GM12865 (cell line): Measurements from ENCODE around the gene PRKCH.

Source experiments
- DNase-seq: peaks from one replicate; pipeline ENCODE4 v3.0.0; 2010; ENCODE audit warnings: low read depth
- H3K4me3 ChIP-seq: 2 replicates; pipeline ENCODE4 v1.5.1; 2011; ENCODE audit warnings: mild to moderate bottlenecking, low read depth, low read length, control low read depth
- TF ChIP-seq, protein P1 (sequence below): IDR thresholded peaks from 2 replicates; pipeline ENCODE4 v1.5.1; 2011; ENCODE audit warnings: low read length, control low read depth, low read depth, inconsistent platforms; ENCODE audit not compliant: insufficient read depth; ENCODE audit errors: missing control alignments

The PRKCH gene

GRCh38 chr14:61392297-61392696 lies 70.9 kb downstream of the PRKCH start:
- H3K4me3 ChIP-seq = no peak overlapping the region
- no peak for DNase-seq
- TF ChIP-seq, protein P1, sequence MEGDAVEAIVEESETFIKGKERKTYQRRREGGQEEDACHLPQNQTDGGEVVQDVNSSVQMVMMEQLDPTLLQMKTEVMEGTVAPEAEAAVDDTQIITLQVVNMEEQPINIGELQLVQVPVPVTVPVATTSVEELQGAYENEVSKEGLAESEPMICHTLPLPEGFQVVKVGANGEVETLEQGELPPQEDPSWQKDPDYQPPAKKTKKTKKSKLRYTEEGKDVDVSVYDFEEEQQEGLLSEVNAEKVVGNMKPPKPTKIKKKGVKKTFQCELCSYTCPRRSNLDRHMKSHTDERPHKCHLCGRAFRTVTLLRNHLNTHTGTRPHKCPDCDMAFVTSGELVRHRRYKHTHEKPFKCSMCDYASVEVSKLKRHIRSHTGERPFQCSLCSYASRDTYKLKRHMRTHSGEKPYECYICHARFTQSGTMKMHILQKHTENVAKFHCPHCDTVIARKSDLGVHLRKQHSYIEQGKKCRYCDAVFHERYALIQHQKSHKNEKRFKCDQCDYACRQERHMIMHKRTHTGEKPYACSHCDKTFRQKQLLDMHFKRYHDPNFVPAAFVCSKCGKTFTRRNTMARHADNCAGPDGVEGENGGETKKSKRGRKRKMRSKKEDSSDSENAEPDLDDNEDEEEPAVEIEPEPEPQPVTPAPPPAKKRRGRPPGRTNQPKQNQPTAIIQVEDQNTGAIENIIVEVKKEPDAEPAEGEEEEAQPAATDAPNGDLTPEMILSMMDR = no peak

GRCh38 chr14:61394542-61394941 lies 73.2 kb downstream of the PRKCH start:
- TF ChIP-seq, protein P1 = no peak
- DNase-seq = no peak
- no peak overlapping the region for H3K4me3 ChIP-seq

DNA sequence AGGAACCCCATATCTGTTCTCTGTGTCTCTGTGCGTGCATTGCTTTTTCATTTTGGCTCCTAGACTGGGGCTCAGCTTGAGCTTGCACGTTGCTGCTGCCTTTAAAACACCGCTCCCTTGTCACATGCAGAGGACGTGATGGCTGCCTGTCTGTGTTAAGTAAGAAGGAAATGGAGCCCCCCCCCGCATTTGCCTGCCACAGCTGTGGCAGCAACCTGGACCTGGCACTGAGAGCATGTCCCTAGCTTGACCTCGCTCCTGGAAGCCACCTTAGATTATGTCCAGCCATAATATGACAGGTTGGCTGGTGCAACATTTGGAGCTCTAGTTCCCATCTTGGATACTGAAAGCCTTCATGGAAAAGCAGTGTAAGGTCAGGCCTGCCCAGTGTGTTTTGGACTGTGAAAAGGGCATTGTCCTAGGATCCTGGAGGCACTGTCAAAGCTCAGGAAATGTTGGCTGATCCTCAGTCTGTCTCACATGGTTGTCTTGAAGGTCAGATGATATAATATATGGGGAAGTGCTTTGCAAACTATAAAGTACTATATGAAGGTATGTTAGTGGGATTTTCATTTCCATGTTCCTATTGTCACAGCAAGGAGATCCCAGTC lies 73.8 kb downstream of the PRKCH start:
- no peak for DNase-seq
- no peak overlapping the region for H3K4me3 ChIP-seq
- TF ChIP-seq, protein P1 = no peak

- no peak overlapping the region for H3K4me3 ChIP-seq
- DNase-seq = no peak
- TF ChIP-seq, protein P1 = no peak
These were observed 74.9 kb downstream of the PRKCH start for GRCh38 chr14:61396279-61396678.

- TF ChIP-seq, protein P1 = no peak
- DNase-seq = no peak
- no peak overlapping the region for H3K4me3 ChIP-seq
These were observed 75.3 kb downstream of the PRKCH start for GRCh38 chr14:61396694-61397093.

GRCh38 chr14:61397615-61398014 lies 76.2 kb downstream of the PRKCH start:
- no peak for DNase-seq
- TF ChIP-seq, protein P1 = no peak
- H3K4me3 ChIP-seq = no peak overlapping the region

DNA sequence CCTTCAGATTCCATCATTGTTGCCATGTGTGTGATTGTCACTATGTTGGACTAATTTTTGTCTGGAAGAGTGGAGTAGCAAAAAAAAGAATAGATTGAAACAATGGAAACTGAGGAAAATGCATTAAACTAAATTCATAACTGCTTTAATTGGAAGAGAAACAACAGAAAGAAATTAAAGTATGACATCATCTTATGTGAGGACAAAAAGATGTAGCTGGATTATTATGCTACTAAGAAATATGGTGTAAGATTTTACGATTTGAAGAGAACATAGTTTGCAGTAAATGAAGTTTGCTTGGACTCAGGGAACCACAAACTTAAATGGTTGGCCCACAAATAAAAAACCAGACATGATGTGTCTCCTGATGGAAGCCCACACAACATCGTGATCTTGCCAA lies 76.8 kb downstream of the PRKCH start:
- TF ChIP-seq, protein P1 = no peak
- no peak for DNase-seq
- H3K4me3 ChIP-seq = no peak overlapping the region
